GM19372 (cell line): ENCODE results near the gene RBBP5.

Experiments
- ATAC-seq: cut with Tn5 transposase; IDR thresholded peaks from one replicate; pipeline ENCODE4 v1.9.1; 2021; ENCODE audit warnings: mild to moderate bottlenecking, low read depth, moderate library complexity; ENCODE audit not compliant: unreplicated experiment

The RBBP5 gene

GRCh38 chr1:205133287-205133686 lies 11.5 kb upstream of the RBBP5 start:
- no peak for ATAC-seq

- ATAC-seq, result no peak
These were observed 7.8 kb upstream of the RBBP5 start for GRCh38 chr1:205129447-205130029.

- no peak for ATAC-seq
These were observed 6.3 kb upstream of the RBBP5 start for GRCh38 chr1:205128050-205128449.

- ATAC-seq, result no peak
These were observed 5.9 kb upstream of the RBBP5 start for GRCh38 chr1:205127646-205128045.

GRCh38 chr1:205124726-205125125 lies 2.9 kb upstream of the RBBP5 start:
- ATAC-seq, result no peak

GRCh38 chr1:205122489-205122882 lies 708 bp upstream of the RBBP5 start:
- ATAC-seq, result peak; percentile 4

GRCh38 chr1:205118752-205119151 lies 3.0 kb downstream of the RBBP5 start:
- ATAC-seq, result no peak

- no peak for ATAC-seq
These were observed 10.4 kb downstream of the RBBP5 start for GRCh38 chr1:205111354-205111753.

GRCh38 chr1:205109711-205110110 lies 12.1 kb downstream of the RBBP5 start:
- ATAC-seq, result no peak

GRCh38 chr1:205109269-205109668 lies 12.5 kb downstream of the RBBP5 start:
- ATAC-seq, result no peak

GRCh38 chr1:205108464-205108863 lies 13.3 kb downstream of the RBBP5 start:
- no peak for ATAC-seq

- no peak for ATAC-seq
These were observed 14.5 kb downstream of the RBBP5 start for GRCh38 chr1:205107327-205107726.

- ATAC-seq, result no peak
These were observed 19.4 kb downstream of the RBBP5 start for GRCh38 chr1:205102404-205102803.

- no peak for ATAC-seq
These were observed 23.5 kb downstream of the RBBP5 start for GRCh38 chr1:205098242-205098641.

- ATAC-seq, result no peak
These were observed 26.4 kb downstream of the RBBP5 start for GRCh38 chr1:205095422-205095821.

- ATAC-seq, result no peak
These were observed 30.6 kb downstream of the RBBP5 start for GRCh38 chr1:205091043-205091740.

GRCh38 chr1:205088341-205088740 lies 33.4 kb downstream of the RBBP5 start:
- no peak for ATAC-seq

GRCh38 chr1:205084360-205084759 lies 37.4 kb downstream of the RBBP5 start, which contains the start of gene TMEM81:
TMEM81 (minus strand) TSS chr1:205084460; CDS start chr1:205084320, 140 bp downstream.
- ATAC-seq, result no peak

GRCh38 chr1:205082431-205082830 lies 39.3 kb downstream of the RBBP5 start:
- no peak for ATAC-seq

GRCh38 chr1:205077934-205078311 lies 43.9 kb downstream of the RBBP5 start:
- ATAC-seq, result no peak

GRCh38 chr1:205077158-205077933 lies 44.4 kb downstream of the RBBP5 start:
- no peak for ATAC-seq
